SK-N-SH treated with all-trans-retinoic acid at 6 μM for 48 hours (cell line): Measurements from ENCODE around the gene PRSS21.

Experiments used
- ATAC-seq: fragments of 200-7000 bp; cut with Tn5 transposase; 3 replicates; pipeline ENCODE4 v1.9.1; 2020; ENCODE audit warnings: mild to moderate bottlenecking, moderate library complexity
- BACH2 ChIP-seq: fragments of 250-450 bp; sonication (Bioruptor Pico); IDR thresholded peaks from 2 replicates; pipeline ENCODE4 v1.9.0; 2021; ENCODE audit warnings: mild to moderate bottlenecking, borderline replicate concordance
- CSDC2 ChIP-seq: fragments of 250-450 bp; sonication (Bioruptor Pico); IDR thresholded peaks from 2 replicates; pipeline ENCODE4 v1.5.0; 2020; ENCODE audit warnings: mild to moderate bottlenecking, moderate library complexity
- CSRNP3 ChIP-seq: fragments of 250-450 bp; sonication (Bioruptor Pico); IDR thresholded peaks from 2 replicates; pipeline ENCODE4 v1.5.1; 2021; ENCODE audit warnings: mild to moderate bottlenecking, moderate library complexity
- ESRRG ChIP-seq: fragments of 250-450 bp; sonication (Bioruptor Pico); IDR thresholded peaks from 2 replicates; pipeline ENCODE4 v1.6.1; 2021; ENCODE audit warnings: mild to moderate bottlenecking
- GLIS3 ChIP-seq: fragments of 250-450 bp; sonication (Bioruptor Pico); IDR thresholded peaks from 2 replicates; pipeline ENCODE4 v1.5.0; 2020; ENCODE audit warnings: mild to moderate bottlenecking, moderate library complexity
- OSR1 ChIP-seq: fragments of 250-450 bp; sonication (Bioruptor Pico); IDR thresholded peaks from 2 replicates; pipeline ENCODE4 v1.8.0; 2022; ENCODE audit warnings: moderate library complexity, mild to moderate bottlenecking, inconsistent platforms
- PATZ1 ChIP-seq: fragments of 250-450 bp; sonication (Bioruptor Pico); IDR thresholded peaks from 2 replicates; pipeline ENCODE4 v1.8.0; 2020; ENCODE audit warnings: mild to moderate bottlenecking, moderate library complexity, borderline replicate concordance
- POU6F1 ChIP-seq: fragments of 250-450 bp; sonication (Bioruptor Pico); IDR thresholded peaks from 2 replicates; pipeline ENCODE4 v1.8.0; 2021; ENCODE audit warnings: low read depth, mild to moderate bottlenecking, moderate library complexity, borderline replicate concordance
- PPARA ChIP-seq: fragments of 250-450 bp; sonication (Bioruptor Pico); IDR thresholded peaks from 2 replicates; pipeline ENCODE4 v1.5.0; 2020; ENCODE audit warnings: mild to moderate bottlenecking, borderline replicate concordance
- RARB ChIP-seq: fragments of 250-450 bp; sonication (Bioruptor Pico); IDR thresholded peaks from 2 replicates; pipeline ENCODE4 v1.8.0; 2021; ENCODE audit warnings: mild to moderate bottlenecking, moderate library complexity
- TCF4 ChIP-seq: fragments of 250-450 bp; sonication (Bioruptor Pico); IDR thresholded peaks from 2 replicates; pipeline ENCODE4 v1.8.0; 2021; ENCODE audit warnings: mild to moderate bottlenecking, moderate library complexity, borderline replicate concordance
- TOX ChIP-seq: fragments of 250-450 bp; sonication (Bioruptor Pico); IDR thresholded peaks from 2 replicates; pipeline ENCODE4 v1.8.0; 2021; ENCODE audit warnings: mild to moderate bottlenecking, moderate library complexity, borderline replicate concordance
- TSHZ2 ChIP-seq: fragments of 250-450 bp; sonication (Bioruptor Pico); IDR thresholded peaks from 2 replicates; pipeline ENCODE4 v1.5.0; 2020; ENCODE audit warnings: mild to moderate bottlenecking, moderate library complexity
- ZC3H10 ChIP-seq: fragments of 250-450 bp; sonication (Bioruptor Pico); IDR thresholded peaks from 2 replicates; pipeline ENCODE4 v1.5.1; 2021; ENCODE audit warnings: mild to moderate bottlenecking, moderate library complexity
- ZFP3 ChIP-seq: fragments of 250-450 bp; sonication (Bioruptor Pico); IDR thresholded peaks from 2 replicates; pipeline ENCODE4 v1.5.0; 2020; ENCODE audit warnings: mild to moderate bottlenecking, moderate library complexity
- ZNF565 ChIP-seq: fragments of 450-650 bp; formaldehyde crosslinking; conservative IDR thresholded peaks from 2 replicates; pipeline ENCODE4 v1.5.0; 2020; ENCODE audit warnings: low read depth, mild to moderate bottlenecking, moderate library complexity
- ZNF70 ChIP-seq: fragments of 450-650 bp; formaldehyde crosslinking; IDR thresholded peaks from 2 replicates; pipeline ENCODE4 v1.5.0; 2020; ENCODE audit warnings: mild to moderate bottlenecking, moderate library complexity
- ZNF8 ChIP-seq: fragments of 450-650 bp; formaldehyde crosslinking; IDR thresholded peaks from 2 replicates; pipeline ENCODE4 v1.5.0; 2020; ENCODE audit warnings: mild to moderate bottlenecking, moderate library complexity
- TF ChIP-seq, protein P1 (sequence below): fragments of 250-450 bp; sonication (Bioruptor Pico); IDR thresholded peaks from 2 replicates; pipeline ENCODE4 v1.5.1; 2020; ENCODE audit warnings: low read depth, mild to moderate bottlenecking, moderate library complexity

The PRSS21 gene

DNA sequence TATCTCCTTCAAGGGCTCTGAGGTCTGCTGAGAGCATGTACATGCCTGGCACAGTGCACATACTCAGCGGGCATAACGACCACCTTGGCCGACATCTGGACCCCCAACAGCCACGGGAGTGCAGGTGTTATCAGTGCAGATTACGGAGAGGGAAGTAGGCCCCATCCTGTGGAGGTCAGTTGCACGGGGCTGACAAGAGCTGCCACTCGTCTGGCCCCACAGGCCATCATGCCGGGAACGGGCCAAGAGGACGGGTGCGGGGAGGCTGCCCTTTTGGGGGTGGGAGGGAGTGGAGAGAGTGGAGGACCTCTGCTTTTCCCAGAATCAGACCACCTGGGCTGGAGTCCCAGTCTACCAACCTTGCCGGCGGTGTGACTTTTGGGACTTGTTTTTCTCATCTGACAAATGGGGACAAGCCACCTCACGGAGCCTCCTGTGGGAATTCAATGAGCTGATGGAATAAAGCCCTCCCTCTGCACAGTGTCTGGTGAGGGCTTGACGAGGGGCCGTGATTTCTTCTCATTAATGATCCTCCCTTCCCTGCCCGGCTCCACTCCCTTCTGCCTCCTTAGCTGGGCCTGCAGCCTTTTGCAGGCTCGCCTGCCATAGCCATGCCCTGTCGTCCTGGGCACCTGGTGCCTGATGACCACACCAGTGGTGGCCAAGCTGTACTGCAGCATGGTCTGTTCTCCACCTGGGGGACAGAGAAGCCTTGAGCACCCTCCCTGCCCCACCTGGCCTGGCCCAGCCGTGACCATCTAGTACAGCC lies 34.3 kb upstream of the PRSS21 start:
- 0 out of 3 replicates have a peak, but pooled peaks have one; percentile 16 for ATAC-seq
- TF ChIP-seq ESRRG (CRISPR knock-in tag) (no peak), RARB (CRISPR knock-in tag) (no peak), PATZ1 (CRISPR knock-in tag) (no peak), CSDC2 (no peak), PPARA (CRISPR knock-in tag) (no peak)
- TF ChIP-seq, all 23 proteins: peak for 0

GRCh38 chr16:2783581-2784357 lies 33.3 kb upstream of the PRSS21 start:
- no peak for ATAC-seq
- TF ChIP-seq RARB (CRISPR knock-in tag): no peak
- TF ChIP-seq, protein P1, sequence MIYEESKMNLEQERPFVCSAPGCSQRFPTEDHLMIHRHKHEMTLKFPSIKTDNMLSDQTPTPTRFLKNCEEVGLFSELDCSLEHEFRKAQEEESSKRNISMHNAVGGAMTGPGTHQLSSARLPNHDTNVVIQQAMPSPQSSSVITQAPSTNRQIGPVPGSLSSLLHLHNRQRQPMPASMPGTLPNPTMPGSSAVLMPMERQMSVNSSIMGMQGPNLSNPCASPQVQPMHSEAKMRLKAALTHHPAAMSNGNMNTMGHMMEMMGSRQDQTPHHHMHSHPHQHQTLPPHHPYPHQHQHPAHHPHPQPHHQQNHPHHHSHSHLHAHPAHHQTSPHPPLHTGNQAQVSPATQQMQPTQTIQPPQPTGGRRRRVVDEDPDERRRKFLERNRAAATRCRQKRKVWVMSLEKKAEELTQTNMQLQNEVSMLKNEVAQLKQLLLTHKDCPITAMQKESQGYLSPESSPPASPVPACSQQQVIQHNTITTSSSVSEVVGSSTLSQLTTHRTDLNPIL (CRISPR knock-in tag): no peak
- no peak for TF ChIP-seq ZNF565 (CRISPR knock-in tag)
- no peak for TF ChIP-seq CSDC2
- no peak for TF ChIP-seq POU6F1 (CRISPR knock-in tag)
- no peak for TF ChIP-seq OSR1 (CRISPR knock-in tag)
- no peak for TF ChIP-seq ZNF70 (CRISPR knock-in tag)
- TF ChIP-seq CSRNP3 (CRISPR knock-in tag): no peak
- TF ChIP-seq ZNF8 (CRISPR knock-in tag): no peak
- TF ChIP-seq TSHZ2 (CRISPR knock-in tag): no peak
- no peak for TF ChIP-seq TOX (CRISPR knock-in tag)

DNA sequence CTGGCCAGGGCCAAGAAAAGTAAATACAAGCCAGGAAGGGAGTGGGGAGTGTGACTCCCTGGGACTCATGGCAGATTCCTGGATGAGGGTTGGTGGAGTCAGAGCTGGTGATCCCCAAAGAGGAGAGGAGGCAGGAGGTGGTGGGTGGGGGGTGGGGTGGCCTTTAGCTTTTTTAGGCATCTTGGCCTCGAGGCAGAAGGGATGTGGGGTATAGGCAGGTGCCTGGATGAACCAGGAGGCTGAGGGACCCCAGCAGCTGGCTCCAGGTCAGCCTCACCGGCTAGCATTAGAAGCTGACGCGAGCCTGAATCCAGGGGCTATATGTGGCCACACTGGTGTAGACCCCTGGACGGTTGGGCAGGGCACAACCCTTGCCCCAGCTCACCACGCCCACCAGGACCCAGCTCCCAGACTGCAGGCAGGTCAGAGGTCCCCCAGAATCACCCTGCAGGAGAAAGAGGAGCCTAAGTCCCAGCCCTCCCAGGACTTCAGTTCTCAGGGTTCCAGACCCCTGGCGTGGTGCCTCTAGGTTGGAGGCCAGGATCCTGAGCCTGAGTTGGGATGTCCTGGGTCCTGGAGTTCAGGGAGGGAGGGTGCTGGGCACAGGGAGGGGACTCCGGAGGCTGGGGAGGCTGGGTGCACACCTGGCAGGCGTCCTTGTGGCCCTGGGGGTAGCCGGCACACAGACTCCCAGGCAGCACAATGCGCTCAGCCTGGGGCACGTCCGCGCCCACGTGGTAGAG lies 32.5 kb upstream of the PRSS21 start:
- no peak for ATAC-seq
- TF ChIP-seq, protein P1 (CRISPR knock-in tag): no peak
- TF ChIP-seq GLIS3 (CRISPR knock-in tag) (no peak), ZNF565 (CRISPR knock-in tag) (no peak), PATZ1 (CRISPR knock-in tag) (no peak), ZNF70 (CRISPR knock-in tag) (no peak), BACH2 (CRISPR knock-in tag) (no peak), PPARA (CRISPR knock-in tag) (no peak), ZNF8 (CRISPR knock-in tag) (no peak), ZC3H10 (no peak), ZFP3 (CRISPR knock-in tag) (no peak), POU6F1 (CRISPR knock-in tag) (no peak), TCF4 (CRISPR knock-in tag) (no peak)
